ENCODE data around the gene MXI1. TPM values are rescaled to one million over a fixed set of nuclear protein-coding genes. Genes with fewer than 3 reads are reported as not detected.

The MXI1 gene
- total RNA-seq, 1 experiment from 2014 or later, result 16.6 TPM

DNA sequence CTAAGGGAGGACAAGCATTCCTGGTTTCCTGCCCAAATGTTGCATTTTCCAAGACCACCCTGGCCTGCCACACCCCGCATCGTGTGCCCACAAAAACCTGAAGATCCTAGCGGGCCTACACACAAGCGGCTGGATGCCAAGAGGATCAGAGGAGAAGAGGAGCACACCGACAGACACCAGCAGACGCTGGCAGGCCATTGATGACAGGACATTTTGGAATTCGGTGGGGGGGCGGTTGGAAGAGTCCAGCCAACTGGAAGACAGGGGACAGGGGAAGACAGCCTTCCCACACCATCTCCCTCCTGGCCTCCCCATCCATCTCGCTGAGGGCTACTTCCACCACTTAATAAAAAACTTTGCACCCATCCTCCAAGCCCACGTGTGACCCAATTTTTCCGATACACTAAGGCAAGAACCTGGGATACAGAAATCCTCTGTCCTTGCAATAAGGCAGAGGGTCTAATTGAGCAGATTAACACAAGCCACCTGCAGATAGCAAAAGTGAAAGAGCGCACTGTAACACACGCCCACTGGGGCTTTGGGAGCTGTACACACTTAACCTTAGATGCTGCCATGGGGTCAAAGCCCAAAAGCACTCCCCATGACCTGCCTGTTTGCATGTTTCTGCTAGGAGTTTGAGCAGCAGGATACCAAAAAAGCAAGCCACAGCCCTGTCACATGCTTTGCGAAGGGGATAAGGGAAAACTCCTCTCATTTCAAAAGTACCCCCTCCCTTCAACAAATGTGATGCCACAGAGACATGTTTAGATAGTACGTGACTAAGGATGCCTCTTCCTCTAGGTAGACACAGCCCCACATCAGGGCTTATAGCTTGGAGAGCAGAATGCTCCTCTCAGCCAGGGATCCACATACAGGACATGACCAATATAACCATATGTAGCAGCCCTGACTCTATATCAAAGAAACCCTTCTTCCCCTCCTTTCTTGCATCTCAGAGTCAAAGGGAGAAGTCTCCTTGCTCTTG is 110.8 kb downstream of the MXI1 start:
- Mint-ChIP-seq H3K9me3 (peaks cover 4% of the 10 kb centered on the region; the same call in 1 of the 2 replicates), H3K27ac (no peak overlapping the region), H3K36me3 (peaks cover 3% of the 10 kb centered on the region; the same call in 1 of the 2 replicates), H3K4me3 (no peak overlapping the region), H3K4me1 (peaks cover 9% of the 10 kb centered on the region), H3K27me3 (ENCODE audit: low read depth) (no peaks in the 10 kb centered on the region; the same call in 1 of the 2 replicates)
- TF ChIP-seq ZNF138 (CRISPR knock-in tag; conservative IDR thresholded peaks at IDR 0.05), result no peak
- no peak for TF ChIP-seq SMAD3 (CRISPR knock-in tag; IDR thresholded peaks at IDR 0.05; ENCODE audit: borderline replicate concordance)
- no peak for DNase-seq (ENCODE audit: low spot score)
- CTCF ChIA-PET, result interaction anchor here (1.0 to 1.5 kb wide), 4 partner anchors 36 to 354 kb away, joined by 3 to 8 read pairs (median 4); no protein-coding TSS in a partner anchor
- ATAC-seq, result no peak
- POLR2A ChIA-PET, result no interaction called here

DNA sequence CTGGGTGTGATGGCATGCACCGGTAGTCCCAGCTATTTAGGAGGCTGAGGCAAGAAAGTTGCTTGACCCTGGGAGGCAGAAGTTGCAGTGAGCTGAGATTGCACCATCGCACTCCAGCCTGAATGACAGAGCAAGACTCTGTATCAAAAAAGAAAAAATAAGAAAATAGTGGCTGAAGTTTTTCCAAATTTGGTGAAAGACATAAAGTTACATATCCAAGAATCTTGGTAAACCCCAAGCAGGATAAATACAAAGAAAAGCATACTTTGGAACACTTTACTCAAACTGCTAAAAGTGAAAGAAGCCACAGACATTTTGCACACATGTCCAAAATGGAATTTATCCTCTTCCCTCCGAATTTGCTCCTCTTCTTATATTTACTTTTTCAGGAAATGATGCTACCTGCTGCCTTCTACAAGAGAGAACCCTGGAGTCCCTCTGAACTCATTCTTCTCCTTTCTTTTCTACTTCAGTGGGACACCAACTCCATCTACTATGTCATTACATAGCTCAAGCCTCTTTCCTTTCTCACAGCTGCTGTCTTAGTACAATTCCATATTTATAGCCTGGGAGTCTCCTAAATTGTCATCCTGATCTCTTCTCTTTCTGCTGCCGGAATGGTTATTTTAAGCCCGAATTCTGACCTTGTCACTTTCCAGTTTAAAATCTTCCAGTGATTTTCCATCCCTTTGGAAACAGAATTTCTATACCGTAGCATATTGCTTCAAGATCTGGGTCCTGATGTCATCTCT is 114.6 kb downstream of the MXI1 start:
- H3K36me3 Mint-ChIP-seq, result peaks cover 3% of the 10 kb centered on the region; the same call in 1 of the 2 replicates
- H3K27ac Mint-ChIP-seq, result no peak overlapping the region
- H3K4me3 Mint-ChIP-seq, result no peak overlapping the region
- CTCF ChIA-PET, result no interaction called here
- no peak for DNase-seq (ENCODE audit: low spot score)
- peaks cover 9% of the 10 kb centered on the region for H3K4me1 Mint-ChIP-seq
- H3K9me3 Mint-ChIP-seq, result peaks cover 8% of the 10 kb centered on the region
- TF ChIP-seq NFATC4 (CRISPR knock-in tag; IDR thresholded peaks at IDR 0.05), result no peak
- no peak for TF ChIP-seq SP1 (CRISPR knock-in tag; conservative IDR thresholded peaks at IDR 0.05)
- no peak for TF ChIP-seq NFYB (CRISPR knock-in tag; conservative IDR thresholded peaks at IDR 0.05; ENCODE audit: low read depth)
- TF ChIP-seq ZBTB21 (CRISPR knock-in tag; IDR thresholded peaks at IDR 0.05; ENCODE audit: borderline replicate concordance), result no peak
- no peak for TF ChIP-seq ZNF416 (CRISPR knock-in tag; IDR thresholded peaks at IDR 0.05)
- TF ChIP-seq, protein P1, sequence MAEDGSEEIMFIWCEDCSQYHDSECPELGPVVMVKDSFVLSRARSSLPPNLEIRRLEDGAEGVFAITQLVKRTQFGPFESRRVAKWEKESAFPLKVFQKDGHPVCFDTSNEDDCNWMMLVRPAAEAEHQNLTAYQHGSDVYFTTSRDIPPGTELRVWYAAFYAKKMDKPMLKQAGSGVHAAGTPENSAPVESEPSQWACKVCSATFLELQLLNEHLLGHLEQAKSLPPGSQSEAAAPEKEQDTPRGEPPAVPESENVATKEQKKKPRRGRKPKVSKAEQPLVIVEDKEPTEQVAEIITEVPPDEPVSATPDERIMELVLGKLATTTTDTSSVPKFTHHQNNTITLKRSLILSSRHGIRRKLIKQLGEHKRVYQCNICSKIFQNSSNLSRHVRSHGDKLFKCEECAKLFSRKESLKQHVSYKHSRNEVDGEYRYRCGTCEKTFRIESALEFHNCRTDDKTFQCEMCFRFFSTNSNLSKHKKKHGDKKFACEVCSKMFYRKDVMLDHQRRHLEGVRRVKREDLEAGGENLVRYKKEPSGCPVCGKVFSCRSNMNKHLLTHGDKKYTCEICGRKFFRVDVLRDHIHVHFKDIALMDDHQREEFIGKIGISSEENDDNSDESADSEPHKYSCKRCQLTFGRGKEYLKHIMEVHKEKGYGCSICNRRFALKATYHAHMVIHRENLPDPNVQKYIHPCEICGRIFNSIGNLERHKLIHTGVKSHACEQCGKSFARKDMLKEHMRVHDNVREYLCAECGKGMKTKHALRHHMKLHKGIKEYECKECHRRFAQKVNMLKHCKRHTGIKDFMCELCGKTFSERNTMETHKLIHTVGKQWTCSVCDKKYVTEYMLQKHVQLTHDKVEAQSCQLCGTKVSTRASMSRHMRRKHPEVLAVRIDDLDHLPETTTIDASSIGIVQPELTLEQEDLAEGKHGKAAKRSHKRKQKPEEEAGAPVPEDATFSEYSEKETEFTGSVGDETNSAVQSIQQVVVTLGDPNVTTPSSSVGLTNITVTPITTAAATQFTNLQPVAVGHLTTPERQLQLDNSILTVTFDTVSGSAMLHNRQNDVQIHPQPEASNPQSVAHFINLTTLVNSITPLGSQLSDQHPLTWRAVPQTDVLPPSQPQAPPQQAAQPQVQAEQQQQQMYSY (CRISPR knock-in tag; IDR thresholded peaks at IDR 0.05), result no peak
- no peak for TF ChIP-seq SMAD3 (CRISPR knock-in tag; IDR thresholded peaks at IDR 0.05; ENCODE audit: borderline replicate concordance)
- no peak for TF ChIP-seq NFE2L1 (CRISPR knock-in tag; IDR thresholded peaks at IDR 0.05)
- TF ChIP-seq, protein P2, sequence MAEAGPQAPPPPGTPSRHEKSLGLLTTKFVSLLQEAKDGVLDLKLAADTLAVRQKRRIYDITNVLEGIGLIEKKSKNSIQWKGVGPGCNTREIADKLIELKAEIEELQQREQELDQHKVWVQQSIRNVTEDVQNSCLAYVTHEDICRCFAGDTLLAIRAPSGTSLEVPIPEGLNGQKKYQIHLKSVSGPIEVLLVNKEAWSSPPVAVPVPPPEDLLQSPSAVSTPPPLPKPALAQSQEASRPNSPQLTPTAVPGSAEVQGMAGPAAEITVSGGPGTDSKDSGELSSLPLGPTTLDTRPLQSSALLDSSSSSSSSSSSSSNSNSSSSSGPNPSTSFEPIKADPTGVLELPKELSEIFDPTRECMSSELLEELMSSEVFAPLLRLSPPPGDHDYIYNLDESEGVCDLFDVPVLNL (CRISPR knock-in tag; IDR thresholded peaks at IDR 0.05; ENCODE audit: borderline replicate concordance, low read depth), result no peak
- TF ChIP-seq ZNF263 (CRISPR knock-in tag; IDR thresholded peaks at IDR 0.05; ENCODE audit: low read depth), result no peak
- peaks cover 3% of the 10 kb centered on the region for H3K27me3 Mint-ChIP-seq (ENCODE audit: low read depth)
- POLR2A ChIA-PET, result no interaction called here
- ATAC-seq, result no peak

DNA sequence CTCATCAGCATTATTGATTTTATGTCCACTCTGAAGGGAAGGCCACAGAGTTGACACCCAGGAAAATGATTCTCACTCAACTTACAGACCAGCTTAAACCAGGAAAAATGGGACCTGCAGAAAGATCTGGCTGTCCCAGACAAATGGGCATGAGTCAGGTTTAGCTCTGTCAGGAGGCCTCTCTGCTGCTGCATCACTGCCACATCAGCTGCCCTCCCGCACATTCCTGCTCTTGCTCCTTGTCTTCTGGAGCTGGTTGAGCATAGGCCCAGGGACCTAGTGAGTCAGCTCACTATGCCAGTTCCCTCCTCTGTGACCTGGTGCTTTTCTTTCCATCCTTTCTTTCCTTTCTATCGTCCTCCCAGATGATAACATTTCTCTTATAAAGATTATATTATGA is 116.1 kb downstream of the MXI1 start:
- Mint-ChIP-seq H3K27ac (no peak overlapping the region), H3K4me1 (peaks cover 9% of the 10 kb centered on the region), H3K36me3 (peaks cover 5% of the 10 kb centered on the region), H3K9me3 (peaks cover 12% of the 10 kb centered on the region), H3K4me3 (no peak overlapping the region), H3K27me3 (ENCODE audit: low read depth) (peaks cover 3% of the 10 kb centered on the region)
- no peak for DNase-seq (ENCODE audit: low spot score)
- POLR2A ChIA-PET, result no interaction called here
- CTCF ChIA-PET, result interaction anchor here (0.7 to 2.1 kb wide), 2 partner anchors 31 to 277 kb away, joined by 3 to 6 read pairs; no protein-coding TSS in a partner anchor
- no peak for ATAC-seq
- TF ChIP-seq SMAD4 (CRISPR knock-in tag; IDR thresholded peaks at IDR 0.05) (no peak), HMGA2 (CRISPR knock-in tag; IDR thresholded peaks at IDR 0.05) (no peak), ZNF423 (CRISPR knock-in tag; IDR thresholded peaks at IDR 0.05) (no peak), SP1 (CRISPR knock-in tag; conservative IDR thresholded peaks at IDR 0.05) (no peak), ZNF317 (CRISPR knock-in tag; IDR thresholded peaks at IDR 0.05; ENCODE audit: borderline replicate concordance, low read depth) (no peak)
- TF ChIP-seq, protein P3, sequence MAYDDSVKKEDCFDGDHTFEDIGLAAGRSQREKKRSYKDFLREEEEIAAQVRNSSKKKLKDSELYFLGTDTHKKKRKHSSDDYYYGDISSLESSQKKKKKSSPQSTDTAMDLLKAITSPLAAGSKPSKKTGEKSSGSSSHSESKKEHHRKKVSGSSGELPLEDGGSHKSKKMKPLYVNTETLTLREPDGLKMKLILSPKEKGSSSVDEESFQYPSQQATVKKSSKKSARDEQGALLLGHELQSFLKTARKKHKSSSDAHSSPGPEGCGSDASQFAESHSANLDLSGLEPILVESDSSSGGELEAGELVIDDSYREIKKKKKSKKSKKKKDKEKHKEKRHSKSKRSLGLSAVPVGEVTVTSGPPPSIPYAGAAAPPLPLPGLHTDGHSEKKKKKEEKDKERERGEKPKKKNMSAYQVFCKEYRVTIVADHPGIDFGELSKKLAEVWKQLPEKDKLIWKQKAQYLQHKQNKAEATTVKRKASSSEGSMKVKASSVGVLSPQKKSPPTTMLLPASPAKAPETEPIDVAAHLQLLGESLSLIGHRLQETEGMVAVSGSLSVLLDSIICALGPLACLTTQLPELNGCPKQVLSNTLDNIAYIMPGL (CRISPR knock-in tag; IDR thresholded peaks at IDR 0.05), result no peak
- TF ChIP-seq, protein P4, sequence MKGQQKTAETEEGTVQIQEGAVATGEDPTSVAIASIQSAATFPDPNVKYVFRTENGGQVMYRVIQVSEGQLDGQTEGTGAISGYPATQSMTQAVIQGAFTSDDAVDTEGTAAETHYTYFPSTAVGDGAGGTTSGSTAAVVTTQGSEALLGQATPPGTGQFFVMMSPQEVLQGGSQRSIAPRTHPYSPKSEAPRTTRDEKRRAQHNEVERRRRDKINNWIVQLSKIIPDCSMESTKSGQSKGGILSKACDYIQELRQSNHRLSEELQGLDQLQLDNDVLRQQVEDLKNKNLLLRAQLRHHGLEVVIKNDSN (CRISPR knock-in tag; IDR thresholded peaks at IDR 0.05), result no peak
- TF ChIP-seq, protein P5, sequence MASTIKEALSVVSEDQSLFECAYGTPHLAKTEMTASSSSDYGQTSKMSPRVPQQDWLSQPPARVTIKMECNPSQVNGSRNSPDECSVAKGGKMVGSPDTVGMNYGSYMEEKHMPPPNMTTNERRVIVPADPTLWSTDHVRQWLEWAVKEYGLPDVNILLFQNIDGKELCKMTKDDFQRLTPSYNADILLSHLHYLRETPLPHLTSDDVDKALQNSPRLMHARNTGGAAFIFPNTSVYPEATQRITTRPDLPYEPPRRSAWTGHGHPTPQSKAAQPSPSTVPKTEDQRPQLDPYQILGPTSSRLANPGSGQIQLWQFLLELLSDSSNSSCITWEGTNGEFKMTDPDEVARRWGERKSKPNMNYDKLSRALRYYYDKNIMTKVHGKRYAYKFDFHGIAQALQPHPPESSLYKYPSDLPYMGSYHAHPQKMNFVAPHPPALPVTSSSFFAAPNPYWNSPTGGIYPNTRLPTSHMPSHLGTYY (CRISPR knock-in tag; IDR thresholded peaks at IDR 0.05), result no peak

All from WTC11 (cell line).